HEK293T (cell line): ENCODE data around the gene ZCCHC4.

ENCODE experiments used
- ARNT ChIP-seq: fragments of 450-650 bp; IDR thresholded peaks from 2 replicates; pipeline ENCODE4 v1.6.1; 2017; ENCODE audit warnings: mild to moderate bottlenecking
- BHLHE40 ChIP-seq: fragments of 450-650 bp; IDR thresholded peaks from 2 replicates; pipeline ENCODE4 v1.6.1; 2016; ENCODE audit warnings: mild to moderate bottlenecking, moderate library complexity, borderline replicate concordance
- FOXA1 ChIP-seq: fragments of 450-650 bp; IDR thresholded peaks from 2 replicates; pipeline ENCODE4 v1.6.1; 2016; ENCODE audit warnings: mild to moderate bottlenecking
- FOXK2 ChIP-seq: fragments of 450-650 bp; IDR thresholded peaks from 2 replicates; pipeline ENCODE4 v1.6.1; 2016; ENCODE audit warnings: mild to moderate bottlenecking
- FOXM1 ChIP-seq: fragments of 450-650 bp; IDR thresholded peaks from 2 replicates; pipeline ENCODE4 v1.6.1; 2017; ENCODE audit warnings: mild to moderate bottlenecking, borderline replicate concordance
- L3MBTL2 ChIP-seq: fragments of 450-650 bp; conservative IDR thresholded peaks from 2 replicates; pipeline ENCODE4 v1.6.1; 2016; ENCODE audit warnings: mild to moderate bottlenecking
- SP1 ChIP-seq: fragments of 450-650 bp; IDR thresholded peaks from 2 replicates; pipeline ENCODE4 v1.6.1; 2017
- SUZ12 ChIP-seq: fragments of 450-650 bp; IDR thresholded peaks from 2 replicates; pipeline ENCODE4 v1.6.1; 2016; ENCODE audit warnings: mild to moderate bottlenecking

DNA sequence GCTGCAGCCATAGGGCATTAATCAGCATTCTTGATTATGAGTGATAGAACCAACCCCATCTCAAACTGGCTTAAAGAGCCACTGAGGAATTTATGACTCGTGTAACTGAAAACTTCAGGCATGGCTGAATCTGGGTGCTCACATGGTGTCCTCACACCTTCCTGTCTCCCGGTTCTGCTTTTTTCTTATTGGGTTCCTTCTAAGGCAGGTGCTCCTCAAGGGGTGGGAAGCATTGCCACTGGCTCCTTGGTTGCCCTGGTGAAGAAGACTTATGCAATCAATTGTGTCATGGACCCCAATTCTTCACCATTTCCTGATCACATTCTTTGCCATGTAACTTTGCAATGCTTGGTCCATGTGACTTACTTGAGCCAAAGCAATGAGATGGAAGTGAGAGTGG, 4.3 kb upstream of the ZCCHC4 start:
- no peak for TF ChIP-seq BHLHE40
- TF ChIP-seq L3MBTL2, result no peak
- TF ChIP-seq SUZ12, result no peak
- no peak for TF ChIP-seq SP1
- TF ChIP-seq FOXM1, result no peak
- no peak for TF ChIP-seq FOXA1
- no peak for TF ChIP-seq FOXK2
- no peak for TF ChIP-seq ARNT
